Transverse colon (tissue), 4 donors: ENCODE measurements around the gene IBTK.

ENCODE experiments used
- CTCF ChIP-seq, 5 experiments: fragments of 200-600 bp in 3 of 5; fragments of 450-650 bp in 2 of 5; sonication (generic) in 3 of 5; IDR thresholded peaks; 1 replicate in 2 of 5; 2 replicates in 3 of 5; pipeline ENCODE4 v1.5.1; 2016 to 2017; ENCODE audit warnings: antibody characterized with exemption in 5 of 5, inconsistent platforms in 3 of 5, mild to moderate bottlenecking in 2 of 5, moderate library complexity in 1 of 5
- POLR2AphosphoS5 ChIP-seq, 3 donors: sonication (generic); formaldehyde crosslinking; IDR thresholded peaks; one replicate each; pipeline ENCODE4 v1.6.1; 2016; ENCODE audit warnings: antibody characterized with exemption in 3 of 3

GRCh38 chr6:82237013-82237412 lies 10.5 kb downstream of the IBTK start:
- no peak for TF ChIP-seq CTCF (IDR thresholded peaks at IDR 0.05)
- no peak for TF ChIP-seq POLR2AphosphoS5 (IDR thresholded peaks at IDR 0.05)
